LNCaP clone FGC (cell line): ENCODE measurements around the gene ZNF70.

Experiments
- DNase-seq: peaks from one replicate; pipeline ENCODE4 v3.0.0-alpha.2; 2011; ENCODE audit warnings: low read depth
- H3K4me3 ChIP-seq: 2 replicates; pipeline ENCODE4 v1.5.1; 2011; ENCODE audit warnings: mild to moderate bottlenecking, low read depth, low read length, control low read depth
- TF ChIP-seq, protein P1 (sequence below): IDR thresholded peaks from 2 replicates; pipeline ENCODE4 v1.5.1; 2012; ENCODE audit warnings: mild to moderate bottlenecking; ENCODE audit not compliant: control insufficient read depth, insufficient read depth; ENCODE audit errors: extremely low read depth

The ZNF70 gene

GRCh38 chr22:23759566-23759965 is 8.7 kb upstream of the ZNF70 start:
- no peak for DNase-seq
- H3K4me3 ChIP-seq, result no peak overlapping the region
- TF ChIP-seq, protein P1, sequence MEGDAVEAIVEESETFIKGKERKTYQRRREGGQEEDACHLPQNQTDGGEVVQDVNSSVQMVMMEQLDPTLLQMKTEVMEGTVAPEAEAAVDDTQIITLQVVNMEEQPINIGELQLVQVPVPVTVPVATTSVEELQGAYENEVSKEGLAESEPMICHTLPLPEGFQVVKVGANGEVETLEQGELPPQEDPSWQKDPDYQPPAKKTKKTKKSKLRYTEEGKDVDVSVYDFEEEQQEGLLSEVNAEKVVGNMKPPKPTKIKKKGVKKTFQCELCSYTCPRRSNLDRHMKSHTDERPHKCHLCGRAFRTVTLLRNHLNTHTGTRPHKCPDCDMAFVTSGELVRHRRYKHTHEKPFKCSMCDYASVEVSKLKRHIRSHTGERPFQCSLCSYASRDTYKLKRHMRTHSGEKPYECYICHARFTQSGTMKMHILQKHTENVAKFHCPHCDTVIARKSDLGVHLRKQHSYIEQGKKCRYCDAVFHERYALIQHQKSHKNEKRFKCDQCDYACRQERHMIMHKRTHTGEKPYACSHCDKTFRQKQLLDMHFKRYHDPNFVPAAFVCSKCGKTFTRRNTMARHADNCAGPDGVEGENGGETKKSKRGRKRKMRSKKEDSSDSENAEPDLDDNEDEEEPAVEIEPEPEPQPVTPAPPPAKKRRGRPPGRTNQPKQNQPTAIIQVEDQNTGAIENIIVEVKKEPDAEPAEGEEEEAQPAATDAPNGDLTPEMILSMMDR, result no peak

DNA sequence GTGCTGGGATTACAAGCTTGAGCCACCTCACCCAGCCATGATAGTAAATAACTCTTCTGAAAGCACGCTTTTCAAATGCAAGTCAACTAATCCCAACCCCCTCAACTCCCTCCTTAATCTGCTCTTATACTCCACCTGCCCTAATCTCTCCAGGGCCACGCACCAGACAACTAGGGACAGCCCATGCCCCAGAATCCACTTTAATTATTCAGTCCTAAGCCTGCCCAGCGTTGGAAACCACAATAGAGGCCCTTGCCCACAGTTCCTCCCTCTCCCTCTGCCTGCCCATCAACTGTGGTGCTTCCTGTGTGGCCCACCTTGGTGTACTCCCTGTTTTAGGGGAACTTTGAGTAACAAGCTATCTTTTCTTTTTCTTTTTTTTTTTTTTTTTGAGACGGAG is 6.0 kb upstream of the ZNF70 start:
- no peak overlapping the region for H3K4me3 ChIP-seq
- TF ChIP-seq, protein P1, result no peak
- DNase-seq, result no peak

DNA sequence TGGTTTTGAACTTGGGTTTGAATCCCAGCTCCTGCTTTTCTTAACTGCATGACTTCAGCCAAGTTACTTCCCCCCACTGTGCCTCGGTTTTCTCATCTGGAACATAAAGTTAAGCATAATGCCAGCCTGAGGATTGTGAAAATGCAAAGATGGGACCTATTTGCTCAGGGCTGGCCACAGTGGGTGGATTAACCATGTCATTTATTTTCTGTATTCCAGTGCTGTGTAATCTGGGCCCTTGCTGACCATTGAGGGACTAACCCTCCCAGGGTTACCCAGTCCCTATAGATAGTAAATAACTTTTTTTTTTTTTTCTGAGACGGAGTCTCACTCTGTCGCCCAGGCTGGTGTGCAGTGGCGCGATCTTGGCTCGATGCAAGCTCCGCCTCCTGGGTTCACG is 4.8 kb upstream of the ZNF70 start:
- TF ChIP-seq, protein P1, result no peak
- no peak overlapping the region for H3K4me3 ChIP-seq
- no peak for DNase-seq

DNA sequence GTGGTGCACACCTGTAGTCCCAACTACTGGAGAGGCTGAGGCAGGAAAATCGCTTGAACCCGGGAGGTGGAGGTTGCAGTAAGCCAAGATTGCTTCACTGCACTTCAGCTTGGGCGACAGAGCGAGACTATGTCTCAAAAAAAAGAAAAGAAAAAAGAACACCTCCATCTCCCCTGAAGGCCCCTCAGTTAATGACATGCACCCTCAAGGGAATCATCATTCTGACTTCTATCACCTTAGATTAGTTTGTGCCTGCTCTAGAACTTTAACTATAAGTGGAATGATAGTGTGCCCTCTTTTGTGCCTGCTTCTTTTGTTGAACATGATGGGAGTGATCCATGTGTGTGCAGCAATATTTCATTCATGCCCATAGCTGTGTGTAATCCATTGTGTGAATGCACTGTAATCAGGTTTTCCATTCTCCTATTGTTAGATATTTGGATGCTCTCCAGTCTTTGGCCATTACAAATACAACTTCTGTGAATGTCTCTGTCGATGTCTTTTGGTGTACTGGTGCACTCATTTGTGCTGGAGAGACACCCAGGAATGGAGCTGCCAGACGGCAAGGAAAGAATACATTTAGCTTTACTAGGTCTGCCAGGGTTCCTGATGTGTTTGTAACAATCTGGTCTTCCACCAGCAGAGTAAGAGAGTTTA is 4.2 kb upstream of the ZNF70 start:
- H3K4me3 ChIP-seq, result no peak overlapping the region
- DNase-seq, result no peak
- TF ChIP-seq, protein P1, result no peak

GRCh38 chr22:23754220-23754919 is 3.5 kb upstream of the ZNF70 start, which contains the start of gene VPREB3:
VPREB3 (minus strand) TSS chr22:23754425; CDS start chr22:23754363, 62 bp downstream.
- DNase-seq, result no peak
- H3K4me3 ChIP-seq, result no peak within 1 kb of the TSS
- TF ChIP-seq, protein P1, result no peak

- no peak for DNase-seq
- TF ChIP-seq, protein P1, result no peak
- H3K4me3 ChIP-seq, result no peak overlapping the region
These were observed 2.5 kb upstream of the ZNF70 start for GRCh38 chr22:23753385-23753784.
